Transverse colon (tissue), 4 donors: ENCODE data around the gene MAGI1. TPM values are rescaled to one million over a fixed set of nuclear protein-coding genes. Genes with fewer than 3 reads are reported as not detected.

Source experiments
- DNase-seq: peaks from one replicate; pipeline ENCODE4 v3.0.0-alpha.2; 2019
- H3K27ac ChIP-seq, 4 donors: fragments of 200-600 bp; sonication (generic); 2 replicates each; pipeline ENCODE4 v1.5.1; 2016 to 2018; ENCODE audit warnings: inconsistent platforms in 4 of 4
- H3K27me3 ChIP-seq: fragments of 200-600 bp; sonication (generic); 2 replicates; pipeline ENCODE4 v1.5.1; 2017; ENCODE audit warnings: inconsistent platforms
- H3K36me3 ChIP-seq, 4 donors: fragments of 200-600 bp; sonication (generic); 2 replicates each; pipeline ENCODE4 v1.5.1; 2017 to 2019; ENCODE audit warnings: inconsistent platforms in 4 of 4
- H3K4me1 ChIP-seq, 4 donors: fragments of 200-600 bp; sonication (generic); 2 replicates each; pipeline ENCODE4 v1.5.1; 2017 to 2020; ENCODE audit warnings: inconsistent platforms in 4 of 4
- H3K4me3 ChIP-seq, 4 donors: fragments of 200-600 bp; sonication (generic); 1 replicate in 1 of 4; 2 replicates in 3 of 4; pipeline versions ENCODE4 v1.5.1 to v1.6.1; 2017 to 2019; ENCODE audit warnings: inconsistent platforms in 4 of 4
- H3K9me3 ChIP-seq, 2 donors: fragments of 200-600 bp; sonication (generic); 2 replicates each; pipeline ENCODE4 v1.5.1; 2017 to 2019; ENCODE audit warnings: inconsistent platforms in 2 of 2
- CTCF ChIP-seq, 5 experiments: fragments of 200-600 bp in 3 of 5; fragments of 450-650 bp in 2 of 5; sonication (generic) in 3 of 5; IDR thresholded peaks; 1 replicate in 2 of 5; 2 replicates in 3 of 5; pipeline ENCODE4 v1.5.1; 2016 to 2017; ENCODE audit warnings: antibody characterized with exemption in 5 of 5, inconsistent platforms in 3 of 5, mild to moderate bottlenecking in 2 of 5, moderate library complexity in 1 of 5
- EP300 ChIP-seq: sonication (generic); formaldehyde crosslinking; IDR thresholded peaks from one replicate; pipeline ENCODE4 v1.6.1; 2017; ENCODE audit warnings: antibody characterized with exemption, low read depth
- POLR2A ChIP-seq: fragments of 450-650 bp; IDR thresholded peaks from one replicate; pipeline ENCODE4 v1.6.1; 2016; ENCODE audit warnings: antibody characterized with exemption, mild to moderate bottlenecking, moderate library complexity
- POLR2AphosphoS5 ChIP-seq, 3 donors: sonication (generic); formaldehyde crosslinking; IDR thresholded peaks; one replicate each; pipeline ENCODE4 v1.6.1; 2016; ENCODE audit warnings: antibody characterized with exemption in 3 of 3
- WGBS, 2 donors: methylation state at CpG; one replicate each; pipeline ENCODE4 v1.1.5; 2018; ENCODE audit warnings: low coverage in 1 of 2; 5-methylcytosine and 5-hydroxymethylcytosine counted together
- in situ Hi-C, 4 donors: fragments of 200-750 bp; cut with MboI; loops; one replicate each; pipeline versions ENCODE4 v1.15.0 to v1.15.1; 2017; ENCODE audit warnings: low sequenced_read_pairs in 3 of 4, low pct_ligation_motif_present in 1 of 4, low pct_unique_long_range_greater_than_20kb in 1 of 4
- intact Hi-C: fragments of 100-400 bp; cut with DNase I; formaldehyde crosslinking; loops from one replicate; pipeline ENCODE4 v1.15.1; 2023; ENCODE audit warnings: low total_unique reads
- total RNA-seq, 4 donors: library from RNA; depleted of rRNA; stranded (reverse); fragments of >200 nt; gene quantifications; one replicate each; pipeline ENCODE4 v1.1.0, GENCODE V29; 2016

The MAGI1 gene
- total RNA-seq, 4 donors from 2014 or later: 50.8 to 190 (median 67.4) TPM

GRCh38 chr3:65762235-65762580, 276.5 kb downstream of the MAGI1 start:
- TF ChIP-seq EP300 (no peak), POLR2AphosphoS5 (IDR thresholded peaks at IDR 0.05) (no peak), POLR2A (no peak), CTCF (IDR thresholded peaks at IDR 0.05) (no peak)
- no peaks in the 10 kb centered on the region for H3K27me3 ChIP-seq
- DNase-seq: no peak
- in situ Hi-C loops (no loop called here), intact Hi-C loops (no loop called here)
- no peak overlapping the region for H3K27ac ChIP-seq
- 93% methylated on average over 4 of the region's 4 CpGs for WGBS, 2 donors
- H3K4me1 ChIP-seq: peaks cover 0 to 2% (median 0%) of the 10 kb centered on the region in 4 donors
- H3K36me3 ChIP-seq: no peaks in the 10 kb centered on the region
- no peaks in the 10 kb centered on the region for H3K9me3 ChIP-seq
- H3K4me3 ChIP-seq: no peak overlapping the region

- Histone ChIP-seq H3K27me3 (no peaks in the 10 kb centered on the region), H3K36me3 (no peaks in the 10 kb centered on the region), H3K27ac (no peak overlapping the region), H3K9me3 (no peaks in the 10 kb centered on the region), H3K4me3 (no peak overlapping the region), H3K4me1 (peaks cover 0 to 2% (median 0%) of the 10 kb centered on the region in 4 donors)
- TF ChIP-seq POLR2A: no peak
- TF ChIP-seq CTCF (IDR thresholded peaks at IDR 0.05): no peak
- TF ChIP-seq EP300: no peak
- in situ Hi-C loops: no loop called here
- DNase-seq: no peak
- WGBS, 2 donors: 76 to 79% methylated on average over 5 to 9 of the region's 9 CpGs
- intact Hi-C loops: no loop called here
Observed at GRCh38 chr3:65761446-65762234, 277.1 kb downstream of the MAGI1 start.

GRCh38 chr3:65758876-65759598, 279.7 kb downstream of the MAGI1 start:
- Histone ChIP-seq H3K27ac (no peak overlapping the region), H3K9me3 (no peaks in the 10 kb centered on the region), H3K4me3 (no peak overlapping the region), H3K27me3 (no peaks in the 10 kb centered on the region), H3K4me1 (peaks cover 0 to 2% (median 0%) of the 10 kb centered on the region in 4 donors), H3K36me3 (no peaks in the 10 kb centered on the region)
- no peak for TF ChIP-seq POLR2AphosphoS5 (IDR thresholded peaks at IDR 0.05)
- TF ChIP-seq POLR2A: no peak
- TF ChIP-seq EP300: no peak
- no peak for TF ChIP-seq CTCF (IDR thresholded peaks at IDR 0.05)
- in situ Hi-C loops (no loop called here), intact Hi-C loops (no loop called here)
- WGBS, 2 donors: 49 to 58% methylated on average over 2 to 3 of the region's 3 CpGs
- no peak for DNase-seq

- peaks cover 0 to 2% (median 0%) of the 10 kb centered on the region in 4 donors for H3K4me1 ChIP-seq
- no peak overlapping the region for H3K27ac ChIP-seq
- intact Hi-C loops: no loop called here
- H3K36me3 ChIP-seq: no peaks in the 10 kb centered on the region
- no peak for TF ChIP-seq CTCF (IDR thresholded peaks at IDR 0.05)
- no peak for TF ChIP-seq POLR2A
- TF ChIP-seq POLR2AphosphoS5 (IDR thresholded peaks at IDR 0.05): no peak
- TF ChIP-seq EP300: no peak
- no peaks in the 10 kb centered on the region for H3K9me3 ChIP-seq
- 55 to 63% methylated on average over 3 to 5 of the region's 5 CpGs for WGBS, 2 donors
- no peak overlapping the region for H3K4me3 ChIP-seq
- no peaks in the 10 kb centered on the region for H3K27me3 ChIP-seq
- no peak for DNase-seq
- in situ Hi-C loops: no loop called here
Observed at GRCh38 chr3:65758438-65758837, 280.3 kb downstream of the MAGI1 start.
